Fibroblast of pulmonary artery (primary cell): ENCODE results near the gene NLRP9.
A peak's percentile ranks its signal among the peaks of the same experiment; 100 is the strongest.

Source experiments
- DNase-seq: peaks from one replicate; pipeline ENCODE4 v3.0.0-alpha.2; 2010; ENCODE audit warnings: low read depth
- H3K4me3 ChIP-seq: replicated peaks from 2 replicates; pipeline ENCODE4 v1.5.1; 2011; ENCODE audit warnings: low read depth, mild to moderate bottlenecking, control low read depth, low read length, moderate library complexity
- TF ChIP-seq, protein P1 (sequence below): IDR thresholded peaks from 2 replicates; pipeline ENCODE4 v1.5.1; 2011; ENCODE audit warnings: mild to moderate bottlenecking, control low read depth, low read length, inconsistent platforms; ENCODE audit errors: missing control alignments

NLRP9 gene

DNA sequence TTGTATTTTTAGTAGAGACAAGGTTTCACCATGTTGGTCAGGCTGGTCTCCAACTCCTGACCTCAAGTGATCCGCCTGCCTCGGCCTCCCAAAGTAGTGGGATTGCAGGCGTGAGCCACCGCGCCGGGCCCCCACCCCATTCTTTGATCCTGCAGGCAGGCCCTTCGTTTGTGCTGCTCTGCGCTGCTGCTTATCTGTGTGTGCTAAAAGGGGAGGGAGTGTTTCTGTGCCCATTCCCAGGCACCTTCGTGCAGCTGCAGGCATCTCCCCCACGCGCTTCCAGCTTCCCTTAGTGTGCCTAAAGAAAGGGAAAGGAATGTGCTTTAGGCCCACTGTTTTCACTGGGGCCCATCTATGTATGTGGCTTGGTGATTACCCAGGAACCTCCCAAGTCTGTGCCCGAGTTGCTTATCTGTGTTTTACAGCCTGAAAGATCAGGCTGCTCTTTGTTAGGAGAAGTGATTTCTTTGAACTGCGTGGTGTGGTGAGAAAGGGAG lies 36.0 kb downstream of the NLRP9 start:
- TF ChIP-seq, protein P1, sequence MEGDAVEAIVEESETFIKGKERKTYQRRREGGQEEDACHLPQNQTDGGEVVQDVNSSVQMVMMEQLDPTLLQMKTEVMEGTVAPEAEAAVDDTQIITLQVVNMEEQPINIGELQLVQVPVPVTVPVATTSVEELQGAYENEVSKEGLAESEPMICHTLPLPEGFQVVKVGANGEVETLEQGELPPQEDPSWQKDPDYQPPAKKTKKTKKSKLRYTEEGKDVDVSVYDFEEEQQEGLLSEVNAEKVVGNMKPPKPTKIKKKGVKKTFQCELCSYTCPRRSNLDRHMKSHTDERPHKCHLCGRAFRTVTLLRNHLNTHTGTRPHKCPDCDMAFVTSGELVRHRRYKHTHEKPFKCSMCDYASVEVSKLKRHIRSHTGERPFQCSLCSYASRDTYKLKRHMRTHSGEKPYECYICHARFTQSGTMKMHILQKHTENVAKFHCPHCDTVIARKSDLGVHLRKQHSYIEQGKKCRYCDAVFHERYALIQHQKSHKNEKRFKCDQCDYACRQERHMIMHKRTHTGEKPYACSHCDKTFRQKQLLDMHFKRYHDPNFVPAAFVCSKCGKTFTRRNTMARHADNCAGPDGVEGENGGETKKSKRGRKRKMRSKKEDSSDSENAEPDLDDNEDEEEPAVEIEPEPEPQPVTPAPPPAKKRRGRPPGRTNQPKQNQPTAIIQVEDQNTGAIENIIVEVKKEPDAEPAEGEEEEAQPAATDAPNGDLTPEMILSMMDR, result no peak
- DNase-seq, result peak; percentile 66
- H3K4me3 ChIP-seq, result no peak overlapping the region

GRCh38 chr19:55700813-55701212 lies 37.4 kb downstream of the NLRP9 start:
- DNase-seq, result no peak
- TF ChIP-seq, protein P1, result no peak
- H3K4me3 ChIP-seq, result no peak overlapping the region

DNA sequence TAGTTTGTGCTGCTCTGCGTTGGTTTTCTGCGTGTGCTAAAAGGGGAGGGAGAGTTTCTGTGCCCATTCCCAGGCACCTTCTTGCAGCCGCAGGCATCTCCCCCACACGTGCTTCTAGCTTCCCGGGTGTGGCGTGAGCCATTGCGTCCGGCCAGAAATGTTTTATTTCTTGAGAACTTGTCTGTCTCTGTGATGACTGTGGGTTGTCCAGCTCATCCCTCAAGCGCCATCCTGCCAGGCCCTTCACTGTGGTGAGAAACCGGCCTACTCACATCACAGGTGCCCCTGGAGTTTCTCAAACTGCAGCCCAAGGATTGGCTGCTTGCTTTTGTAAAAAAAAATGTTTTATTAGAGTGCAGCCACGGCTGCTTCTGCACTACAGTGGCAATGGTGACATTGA lies 39.0 kb downstream of the NLRP9 start:
- no peak overlapping the region for H3K4me3 ChIP-seq
- TF ChIP-seq, protein P1, result no peak
- no peak for DNase-seq

DNA sequence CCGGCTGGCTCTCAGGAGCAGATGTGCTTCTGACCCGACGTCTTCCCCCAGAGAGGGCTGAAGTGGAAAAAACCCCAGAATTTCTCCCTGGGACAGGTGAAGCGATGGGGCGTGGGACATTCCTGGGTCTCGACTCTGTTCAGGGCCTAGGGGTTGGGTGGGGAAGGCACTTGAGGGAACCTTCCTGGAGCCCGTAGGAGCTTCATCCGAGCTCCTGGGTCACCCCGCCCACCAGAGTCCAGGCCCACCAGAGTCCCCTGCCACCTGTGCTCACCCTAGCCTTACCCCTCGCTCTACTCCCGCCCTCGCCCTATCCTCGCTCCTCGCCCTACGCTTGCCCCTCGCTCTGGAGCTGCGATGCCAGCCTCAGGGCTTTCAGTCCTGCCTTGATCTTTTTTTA lies 39.9 kb downstream of the NLRP9 start:
- H3K4me3 ChIP-seq, result no peak overlapping the region
- TF ChIP-seq, protein P1, result no peak
- no peak for DNase-seq

- TF ChIP-seq, protein P1, result no peak
- DNase-seq, result no peak
- no peak overlapping the region for H3K4me3 ChIP-seq
These were observed 40.5 kb downstream of the NLRP9 start for GRCh38 chr19:55697698-55698097.

GRCh38 chr19:55697069-55697440 lies 41.1 kb downstream of the NLRP9 start:
- TF ChIP-seq, protein P1, result no peak
- no peak overlapping the region for H3K4me3 ChIP-seq
- DNase-seq, result no peak

- H3K4me3 ChIP-seq, result no peak overlapping the region
- TF ChIP-seq, protein P1, result no peak
- DNase-seq, result no peak
These were observed 41.7 kb downstream of the NLRP9 start for GRCh38 chr19:55696301-55697068.
